ENCODE data around the gene GNAS-AS1.
A peak's percentile ranks its signal among the peaks of the same experiment; 100 is the strongest.
"Not testable (repeated sequence)": the region's sequence is repeated elsewhere in the genome, so short reads cannot be mapped to it uniquely, and the experiment has no call there.

The GNAS-AS1 gene

GRCh38 chr20:58835231-58835630 lies 15.5 kb downstream of the GNAS-AS1 start:
- DNase-seq (ENCODE audit: low read depth), result no peak

GRCh38 chr20:58833921-58834320 lies 16.8 kb downstream of the GNAS-AS1 start:
- DNase-seq (ENCODE audit: low read depth), result no peak

- peak; percentile 69 for DNase-seq (ENCODE audit: low read depth)
These were observed 18.2 kb downstream of the GNAS-AS1 start for GRCh38 chr20:58832457-58832856.

GRCh38 chr20:58829531-58829941 lies 21.2 kb downstream of the GNAS-AS1 start:
- no peak for DNase-seq (ENCODE audit: low read depth)

GRCh38 chr20:58828804-58829203 lies 21.9 kb downstream of the GNAS-AS1 start:
- not testable (repeated sequence) for DNase-seq (ENCODE audit: low read depth)

- DNase-seq (ENCODE audit: low read depth), result no peak
These were observed 22.6 kb downstream of the GNAS-AS1 start for GRCh38 chr20:58828136-58828535.

GRCh38 chr20:58826271-58826670 lies 24.4 kb downstream of the GNAS-AS1 start:
- DNase-seq (ENCODE audit: low read depth), result no peak

- no peak for DNase-seq (ENCODE audit: low read depth)
These were observed 25.3 kb downstream of the GNAS-AS1 start for GRCh38 chr20:58825450-58825849.

- no peak for DNase-seq (ENCODE audit: low read depth)
These were observed 25.9 kb downstream of the GNAS-AS1 start for GRCh38 chr20:58824843-58825242.

GRCh38 chr20:58822748-58823730 lies 27.7 kb downstream of the GNAS-AS1 start:
- DNase-seq (ENCODE audit: low read depth), result no peak

- no peak for DNase-seq (ENCODE audit: low read depth)
These were observed 28.6 kb downstream of the GNAS-AS1 start for GRCh38 chr20:58822149-58822548.

- DNase-seq (ENCODE audit: low read depth), result not testable (repeated sequence)
These were observed 30.2 kb downstream of the GNAS-AS1 start for GRCh38 chr20:58820515-58820914.

GRCh38 chr20:58819921-58820320 lies 30.8 kb downstream of the GNAS-AS1 start:
- DNase-seq (ENCODE audit: low read depth), result no peak

- peak; percentile 84 for DNase-seq (ENCODE audit: low read depth)
These were observed 32.0 kb downstream of the GNAS-AS1 start for GRCh38 chr20:58818586-58819285.

GRCh38 chr20:58817748-58818147 lies 33.0 kb downstream of the GNAS-AS1 start:
- no peak for DNase-seq (ENCODE audit: low read depth)

GRCh38 chr20:58816957-58817651 lies 33.6 kb downstream of the GNAS-AS1 start:
- DNase-seq (ENCODE audit: low read depth), result no peak

GRCh38 chr20:58816051-58816450 lies 34.7 kb downstream of the GNAS-AS1 start:
- DNase-seq (ENCODE audit: low read depth), result no peak

- DNase-seq (ENCODE audit: low read depth), result no peak
These were observed 35.3 kb downstream of the GNAS-AS1 start for GRCh38 chr20:58815448-58815847.

- no peak for DNase-seq (ENCODE audit: low read depth)
These were observed 37.3 kb downstream of the GNAS-AS1 start for GRCh38 chr20:58813369-58813768.

GRCh38 chr20:58811334-58811733 lies 39.4 kb downstream of the GNAS-AS1 start:
- DNase-seq (ENCODE audit: low read depth), result no peak

GRCh38 chr20:58810879-58811250 lies 39.8 kb downstream of the GNAS-AS1 start:
- no peak for DNase-seq (ENCODE audit: low read depth)

GRCh38 chr20:58810116-58810878 lies 40.4 kb downstream of the GNAS-AS1 start:
- DNase-seq (ENCODE audit: low read depth), result no peak
